ENCODE results near the gene LRRC4C. TPM values are rescaled to one million over a fixed set of nuclear protein-coding genes. Genes with fewer than 3 reads are reported as not detected.

LRRC4C gene
- polyA plus RNA-seq, 12 donors = 1.9 to 7.3 (median 3.2) TPM; not detected in 1

GRCh38 chr11:40381481-40381880, 1078.0 kb downstream of the LRRC4C start:
- DNase-seq = no peak

- no peak for DNase-seq
Observed at GRCh38 chr11:40380835-40381234, 1078.6 kb downstream of the LRRC4C start.

DNA sequence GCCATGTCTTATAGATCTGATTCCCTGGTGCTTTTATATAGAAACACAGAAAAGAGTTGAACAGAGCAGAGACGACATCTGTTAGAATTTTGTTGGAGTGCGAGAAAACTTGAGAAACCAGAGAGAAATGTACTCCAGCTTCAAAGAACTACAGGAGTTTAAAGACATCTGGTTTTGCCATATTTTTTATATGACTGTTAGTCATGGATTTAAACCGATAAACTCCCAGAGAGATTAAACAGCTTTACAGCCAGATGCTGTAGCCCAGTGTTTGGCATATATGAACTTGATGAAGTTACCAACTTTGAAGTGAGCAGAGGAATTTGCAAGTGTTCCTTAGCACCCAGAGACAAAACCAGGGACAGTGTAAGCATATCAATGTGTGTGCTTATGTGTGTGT, 1083.1 kb downstream of the LRRC4C start:
- no peak for DNase-seq

DNA sequence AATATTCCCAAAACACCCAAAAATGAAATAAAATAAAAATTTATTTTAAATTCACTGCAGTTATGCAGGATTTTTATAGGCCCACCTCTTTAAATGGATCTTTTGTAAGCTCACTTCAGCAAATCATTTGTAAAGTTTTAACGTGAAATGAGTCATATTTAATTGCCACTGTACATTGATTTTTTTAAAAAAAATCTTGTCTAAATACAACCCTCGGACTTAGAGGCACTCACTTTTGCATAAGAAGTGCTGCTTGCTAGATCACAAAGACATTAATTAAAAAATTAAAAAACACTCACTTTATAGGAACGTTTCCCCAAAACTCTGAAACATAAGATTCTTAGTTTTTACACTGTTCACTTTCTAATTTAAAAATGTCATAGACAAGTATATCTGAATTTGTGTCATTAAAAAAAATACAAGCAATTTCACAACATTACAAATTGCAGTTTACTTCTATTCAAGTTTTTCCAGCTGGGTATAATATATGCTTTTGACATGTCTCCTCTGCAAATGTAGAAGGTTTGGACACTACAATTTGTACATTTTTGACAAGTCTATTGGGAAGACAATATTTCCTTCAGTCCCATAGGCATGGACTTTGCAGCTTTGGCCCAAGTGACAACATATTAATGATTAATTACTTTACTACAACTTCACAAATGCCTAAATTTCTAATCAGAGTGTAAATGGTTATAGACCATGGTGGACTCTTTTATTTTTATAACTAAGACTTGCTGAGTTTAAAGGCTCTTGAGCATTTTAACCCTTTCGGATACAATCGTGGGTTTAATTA, 1088.4 kb downstream of the LRRC4C start:
- DNase-seq = no peak

- no peak for DNase-seq
Observed at GRCh38 chr11:40360206-40360798, 1099.2 kb downstream of the LRRC4C start.

DNA sequence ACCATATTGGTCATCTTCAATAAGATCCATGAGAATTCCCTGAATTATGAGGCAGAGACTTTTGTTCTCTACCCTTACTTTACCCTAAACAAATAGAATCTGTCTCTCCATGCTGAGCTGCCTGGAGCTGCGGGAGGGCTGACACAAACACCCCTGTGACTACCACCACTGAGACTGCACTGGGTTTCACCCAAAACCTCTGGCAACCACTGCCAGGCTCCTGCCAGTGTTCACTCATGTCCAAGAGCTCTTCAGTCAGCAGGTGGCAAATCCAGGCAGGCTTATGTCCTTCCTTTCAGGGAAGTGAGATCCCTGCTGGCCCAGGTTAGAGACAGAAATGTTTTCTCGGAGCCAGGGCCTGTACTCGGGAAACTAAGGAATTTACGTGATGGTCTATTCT, 1105.3 kb downstream of the LRRC4C start:
- DNase-seq = no peak

GRCh38 chr11:40340911-40341310, 1118.5 kb downstream of the LRRC4C start:
- no peak for DNase-seq

GRCh38 chr11:40338739-40339138, 1120.7 kb downstream of the LRRC4C start:
- DNase-seq = no peak

GRCh38 chr11:40338062-40338461, 1121.4 kb downstream of the LRRC4C start:
- DNase-seq = no peak

DNA sequence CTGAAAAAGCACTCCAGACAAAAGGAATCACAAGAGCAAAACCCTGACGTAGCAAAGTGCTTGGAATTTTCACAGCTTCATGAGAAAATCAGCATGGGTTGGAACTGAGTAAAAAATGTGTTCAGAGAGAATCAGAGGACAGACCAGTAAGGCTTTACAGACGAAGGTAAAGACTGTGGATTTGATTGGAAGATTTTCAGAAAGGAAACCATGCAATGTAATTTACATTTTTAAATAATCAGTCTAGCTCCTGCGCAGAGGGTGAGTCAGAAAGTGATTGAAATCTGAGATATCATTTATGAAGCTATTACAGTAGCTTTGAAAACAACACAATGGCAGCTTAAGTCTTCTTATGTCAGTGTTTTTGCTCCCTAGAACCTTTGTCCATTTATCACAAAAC, 1122.3 kb downstream of the LRRC4C start:
- DNase-seq = no peak

- DNase-seq = peak; percentile 73
Observed at GRCh38 chr11:40328890-40329614, 1130.4 kb downstream of the LRRC4C start.

- DNase-seq = peak; percentile 1
Observed at GRCh38 chr11:40323241-40323640, 1136.2 kb downstream of the LRRC4C start.

DNA sequence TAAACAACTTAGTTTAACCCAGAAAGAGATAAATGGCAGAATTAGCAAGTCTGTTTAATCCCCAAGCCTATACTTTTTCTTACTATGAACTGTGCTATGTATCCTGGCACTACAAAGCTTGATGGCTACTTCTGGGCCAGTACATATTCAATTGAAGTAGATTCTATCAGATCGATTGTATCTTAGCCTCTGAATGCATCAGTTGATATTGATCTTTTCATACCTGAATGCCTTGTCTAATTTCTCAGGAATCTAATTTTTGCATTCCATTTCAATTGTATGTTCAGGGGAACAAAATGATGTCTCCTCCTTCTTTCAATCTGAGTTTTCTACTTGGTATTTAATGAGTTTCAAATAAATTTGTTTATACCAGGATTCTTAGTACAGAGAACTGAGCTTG, 1137.9 kb downstream of the LRRC4C start:
- DNase-seq = no peak

GRCh38 chr11:40316171-40316570, 1143.3 kb downstream of the LRRC4C start:
- DNase-seq = no peak

DNA sequence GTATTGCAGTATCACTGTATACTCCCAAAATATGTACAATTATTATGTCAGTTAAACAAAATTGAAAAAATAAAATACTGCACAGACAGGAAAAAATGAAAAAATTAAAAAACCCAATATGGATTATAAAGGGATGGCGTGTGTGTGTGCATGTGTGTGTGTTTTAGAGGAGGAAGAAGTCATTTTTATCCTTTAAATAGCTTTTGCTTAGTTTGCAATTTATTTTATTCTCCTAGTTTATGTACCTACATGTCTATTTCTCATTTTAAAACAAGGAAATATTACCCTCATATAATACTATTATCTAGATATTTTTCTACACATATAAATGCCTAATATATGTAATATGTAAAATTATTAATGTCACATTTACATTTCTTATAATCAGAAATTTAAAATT, 1144.3 kb downstream of the LRRC4C start:
- DNase-seq = no peak

GRCh38 chr11:40314327-40314726, 1145.1 kb downstream of the LRRC4C start:
- DNase-seq = no peak

- no peak for DNase-seq
Observed at GRCh38 chr11:40306938-40307548, 1152.4 kb downstream of the LRRC4C start.

DNA sequence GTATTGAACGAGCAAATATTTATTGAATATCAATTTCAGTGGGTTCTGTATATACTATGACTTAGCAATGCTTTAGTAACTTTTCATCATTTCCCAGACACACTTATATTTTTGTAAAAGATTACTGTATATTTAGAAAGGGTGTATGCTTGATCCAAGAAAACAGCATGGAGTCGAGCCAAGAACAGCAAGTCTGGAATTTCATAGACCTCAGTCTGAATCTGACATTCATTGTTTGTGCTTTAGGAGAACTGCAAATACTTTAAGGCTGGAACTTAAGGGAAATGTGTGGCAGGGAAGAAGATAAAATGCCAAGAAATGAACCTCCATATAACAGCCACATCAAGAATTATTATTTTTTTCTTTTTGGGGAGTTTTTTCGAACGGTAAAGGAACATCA, 1156.8 kb downstream of the LRRC4C start:
- no peak for DNase-seq

DNA sequence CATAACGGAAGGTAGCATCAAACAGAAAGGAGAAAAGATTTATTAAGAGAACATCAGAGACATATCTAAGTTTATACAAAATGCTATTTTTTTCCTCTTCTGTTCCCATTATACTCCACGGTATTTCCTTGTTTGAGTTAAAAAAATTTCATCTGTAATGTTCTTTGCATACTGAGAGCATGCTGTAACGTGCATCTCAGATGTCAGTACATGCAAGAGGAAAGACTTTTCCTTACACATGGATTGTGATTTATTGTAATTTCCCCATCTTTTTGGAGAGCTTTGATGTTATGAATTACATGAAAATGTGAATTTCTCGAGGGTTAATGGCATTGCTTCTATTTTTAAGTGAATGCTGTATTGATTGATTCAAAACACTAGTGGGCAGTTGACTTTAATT, 1164.0 kb downstream of the LRRC4C start:
- DNase-seq = no peak

DNA sequence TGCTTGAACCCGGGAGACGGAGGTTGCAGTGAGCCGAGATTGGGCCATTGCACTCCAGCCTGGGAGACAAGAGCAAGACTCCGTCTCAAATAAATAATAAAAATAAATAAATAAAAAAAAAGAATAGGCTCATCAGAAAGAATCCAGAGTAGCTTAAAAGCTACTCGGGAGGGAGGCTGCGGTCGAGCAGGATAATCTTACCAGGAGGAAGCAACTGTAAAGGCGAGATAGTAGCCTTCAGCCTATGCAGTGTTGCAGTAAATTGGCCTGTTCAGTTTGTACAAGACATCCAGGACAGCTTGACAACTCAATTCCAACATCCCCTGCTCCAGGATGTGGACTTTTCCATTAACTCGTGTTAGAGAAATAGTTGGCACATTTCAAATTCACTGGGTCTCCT, 1164.7 kb downstream of the LRRC4C start:
- DNase-seq = no peak

DNA sequence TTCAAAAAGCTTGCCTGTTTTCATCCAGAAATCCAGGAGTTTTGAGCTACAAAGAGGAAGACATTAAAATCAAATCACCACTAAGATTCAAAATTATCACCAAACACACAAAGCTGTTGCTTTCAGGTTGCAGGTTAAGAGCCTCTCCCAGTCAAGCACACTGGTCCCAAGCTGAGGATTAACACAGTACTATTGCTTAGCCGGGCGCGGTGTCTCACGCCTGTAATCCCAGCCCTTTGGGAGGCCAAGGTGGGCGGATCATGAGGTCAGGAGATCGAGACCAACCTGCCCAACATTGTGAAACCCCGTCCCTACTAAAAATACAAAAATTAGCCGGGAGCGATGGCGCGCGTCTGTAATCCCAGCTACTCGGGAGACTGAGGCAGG, 1165.1 kb downstream of the LRRC4C start:
- DNase-seq = no peak

DNA sequence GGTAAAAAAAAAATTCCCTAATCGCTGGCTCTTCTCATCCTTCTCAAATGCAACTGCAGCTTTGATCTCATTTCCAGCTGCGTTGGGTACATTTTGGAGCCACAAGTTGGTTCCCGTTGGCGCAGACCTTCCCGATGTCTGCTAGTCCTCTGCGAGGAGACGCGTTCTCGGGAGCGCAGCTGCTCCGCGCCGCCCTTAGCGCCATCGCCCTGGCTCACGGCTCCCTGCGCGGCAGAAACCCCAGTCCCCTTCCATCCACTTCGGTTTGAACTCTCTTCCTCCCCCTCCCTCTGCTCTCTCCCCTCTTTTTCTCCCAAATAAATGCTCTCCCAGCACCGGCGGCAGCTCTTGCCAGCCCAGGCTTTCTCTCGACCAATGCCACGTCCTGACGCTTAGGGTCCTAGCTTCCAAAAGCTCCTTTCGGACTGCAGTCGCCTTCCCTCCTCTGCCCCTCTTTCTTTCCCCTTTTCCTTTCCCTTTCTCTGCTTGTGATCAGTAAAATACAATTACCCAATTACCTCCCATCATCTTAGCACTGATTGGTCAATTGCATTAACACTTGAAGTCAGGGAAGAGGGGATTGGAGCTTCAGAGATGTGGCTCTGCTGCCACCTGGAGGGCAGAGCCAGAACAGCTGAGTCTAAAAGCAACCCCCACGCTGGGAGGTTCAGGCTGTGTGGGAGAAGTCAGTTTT, 1165.7 kb downstream of the LRRC4C start:
- DNase-seq = peak; percentile 92
